Stomach (tissue), 9 donors: ENCODE measurements around the gene THUMPD3. TPM values are rescaled to one million over a fixed set of nuclear protein-coding genes. Genes with fewer than 3 reads are reported as not detected.

Experiments
- DNase-seq, 2 donors: peaks; one replicate each; pipeline versions ENCODE4 v3.0.0 to v3.0.0-alpha.2; 2013 to 2019
- H3K27ac ChIP-seq, 5 donors: fragments of 200-600 bp in 4 of 5; sonication (generic) in 4 of 5; one replicate each; pipeline ENCODE4 v1.5.1; 2013 to 2019; ENCODE audit warnings: mild to moderate bottlenecking in 1 of 5, moderate library complexity in 1 of 5
- H3K27me3 ChIP-seq, 3 donors: fragments of 200-600 bp; sonication (generic); one replicate each; pipeline ENCODE4 v1.5.1; 2017 to 2019; ENCODE audit warnings: mixed run types in 1 of 3
- H3K36me3 ChIP-seq, 4 donors: fragments of 200-600 bp; sonication (generic); 1 replicate in 3 of 4; 2 replicates in 1 of 4; pipeline ENCODE4 v1.5.1; 2016 to 2019
- H3K4me1 ChIP-seq, 4 donors: fragments of 200-600 bp; sonication (generic); one replicate each; pipeline ENCODE4 v1.5.1; 2016 to 2019
- H3K4me3 ChIP-seq, 4 donors: fragments of 200-600 bp; sonication (generic) in 3 of 4; one replicate each; pipeline ENCODE4 v1.5.1; 2016 to 2019; ENCODE audit warnings: mild to moderate bottlenecking in 1 of 4
- H3K9me3 ChIP-seq, 4 donors: fragments of 200-600 bp; sonication (generic); one replicate each; pipeline ENCODE4 v1.5.1; 2016 to 2019
- EP300 ChIP-seq: sonication (generic); formaldehyde crosslinking; IDR thresholded peaks from one replicate; pipeline ENCODE4 v1.6.1; 2017; ENCODE audit warnings: antibody characterized with exemption
- POLR2A ChIP-seq, 4 donors: fragments of 450-650 bp; IDR thresholded peaks; one replicate each; pipeline ENCODE4 v1.6.1; 2016; ENCODE audit warnings: antibody characterized with exemption in 4 of 4, control low read depth in 2 of 4, mild to moderate bottlenecking in 1 of 4, moderate library complexity in 1 of 4
- POLR2AphosphoS5 ChIP-seq, 3 donors: sonication (generic); formaldehyde crosslinking; IDR thresholded peaks; one replicate each; pipeline ENCODE4 v1.6.1; 2016; ENCODE audit warnings: antibody characterized with exemption in 3 of 3
- WGBS, 5 donors: extraction: QIAGEN DNeasy Blood & Tissue Kit in 3 of 5; methylation state at CpG; one replicate each; pipeline versions ENCODE4 v1.1.5 to v1.1.7; 2013 to 2018; 5-methylcytosine and 5-hydroxymethylcytosine counted together
- intact Hi-C: fragments of 100-400 bp; cut with DNase I; formaldehyde crosslinking; loops from one replicate; pipeline ENCODE4 v1.15.1; 2023; ENCODE audit warnings: low total_unique reads
- polyA plus RNA-seq, 3 donors: library from polyadenylated mRNA; stranded (reverse); fragments of 200-250 nt; gene quantifications; one replicate each; pipeline ENCODE4 v1.2.3, GENCODE V29; 2013
- total RNA-seq, 5 donors: library from RNA; depleted of rRNA; stranded (reverse); fragments of >200 nt; gene quantifications; one replicate each; pipeline versions ENCODE4 v1.1.0 to v1.2.3, GENCODE V29; 2014 to 2016
- TF ChIP-seq, protein P1 (sequence below), 7 experiments: fragments of 450-650 bp in 4 of 7; fragments of 200-600 bp in 3 of 7; sonication (generic) in 3 of 7; IDR thresholded peaks; one replicate each; pipeline ENCODE4 v1.5.1; 2016 to 2019; ENCODE audit warnings: antibody characterized with exemption in 7 of 7, control low read depth in 2 of 7, mild to moderate bottlenecking in 1 of 7
- donor health status: healthy with polysubstance abuse.
- donor health status: Bipolar disorder and iron deficiency.
- donor health status: healthy.

The THUMPD3 gene
- total and polyA plus RNA-seq, 8 donors = 4.7 to 255 (median 24.1) TPM

GRCh38 chr3:9369508-9369907 lies 6.7 kb downstream of the THUMPD3 start:
- Histone ChIP-seq H3K4me1 (peaks cover 4 to 17% (median 7%) of the 10 kb centered on the region in 4 donors), H3K4me3 (no peak overlapping the region), H3K9me3 (no peaks in the 10 kb centered on the region), H3K27me3 (no peaks in the 10 kb centered on the region), H3K27ac (no peak overlapping the region), H3K36me3 (peaks cover 46 to 100% (median 95%) of the 10 kb centered on the region in 4 donors)
- no peak for DNase-seq
- TF ChIP-seq, protein P1, sequence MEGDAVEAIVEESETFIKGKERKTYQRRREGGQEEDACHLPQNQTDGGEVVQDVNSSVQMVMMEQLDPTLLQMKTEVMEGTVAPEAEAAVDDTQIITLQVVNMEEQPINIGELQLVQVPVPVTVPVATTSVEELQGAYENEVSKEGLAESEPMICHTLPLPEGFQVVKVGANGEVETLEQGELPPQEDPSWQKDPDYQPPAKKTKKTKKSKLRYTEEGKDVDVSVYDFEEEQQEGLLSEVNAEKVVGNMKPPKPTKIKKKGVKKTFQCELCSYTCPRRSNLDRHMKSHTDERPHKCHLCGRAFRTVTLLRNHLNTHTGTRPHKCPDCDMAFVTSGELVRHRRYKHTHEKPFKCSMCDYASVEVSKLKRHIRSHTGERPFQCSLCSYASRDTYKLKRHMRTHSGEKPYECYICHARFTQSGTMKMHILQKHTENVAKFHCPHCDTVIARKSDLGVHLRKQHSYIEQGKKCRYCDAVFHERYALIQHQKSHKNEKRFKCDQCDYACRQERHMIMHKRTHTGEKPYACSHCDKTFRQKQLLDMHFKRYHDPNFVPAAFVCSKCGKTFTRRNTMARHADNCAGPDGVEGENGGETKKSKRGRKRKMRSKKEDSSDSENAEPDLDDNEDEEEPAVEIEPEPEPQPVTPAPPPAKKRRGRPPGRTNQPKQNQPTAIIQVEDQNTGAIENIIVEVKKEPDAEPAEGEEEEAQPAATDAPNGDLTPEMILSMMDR (IDR thresholded peaks at IDR 0.05) = no peak
- TF ChIP-seq POLR2A (IDR thresholded peaks at IDR 0.05) (no peak), POLR2AphosphoS5 (IDR thresholded peaks at IDR 0.05) (no peak), EP300 (no peak)
- intact Hi-C loops = no loop called here
- 82 to 100% (median 89%) methylated on average over 1 of the region's 1 CpG for WGBS, 5 donors

- intact Hi-C loops = no loop called here
- peaks cover 0 to 4% (median 0%) of the 10 kb centered on the region in 4 donors for H3K4me1 ChIP-seq
- no peak overlapping the region for H3K4me3 ChIP-seq
- peaks cover 55 to 100% (median 99%) of the 10 kb centered on the region in 4 donors for H3K36me3 ChIP-seq
- TF ChIP-seq POLR2A (IDR thresholded peaks at IDR 0.05) = no peak
- TF ChIP-seq, protein P1 (IDR thresholded peaks at IDR 0.05) = no peak
- no peak for TF ChIP-seq EP300
- TF ChIP-seq POLR2AphosphoS5 (IDR thresholded peaks at IDR 0.05) = no peak
- WGBS, 5 donors = 74 to 88% (median 86%) methylated on average over 3 of the region's 3 CpGs
- H3K9me3 ChIP-seq = no peaks in the 10 kb centered on the region
- no peak for DNase-seq
- no peaks in the 10 kb centered on the region for H3K27me3 ChIP-seq
- H3K27ac ChIP-seq = no peak overlapping the region
These were observed 10.6 kb downstream of the THUMPD3 start for GRCh38 chr3:9373465-9373864.

- intact Hi-C loops = no loop called here
- Histone ChIP-seq H3K27me3 (no peaks in the 10 kb centered on the region), H3K4me1 (peaks cover 0 to 4% (median 0%) of the 10 kb centered on the region in 4 donors), H3K27ac (no peak overlapping the region), H3K36me3 (peaks cover 52 to 95% (median 90%) of the 10 kb centered on the region in 4 donors), H3K9me3 (no peaks in the 10 kb centered on the region), H3K4me3 (no peak overlapping the region)
- DNase-seq = no peak
- no peak for TF ChIP-seq POLR2A (IDR thresholded peaks at IDR 0.05)
- TF ChIP-seq POLR2AphosphoS5 (IDR thresholded peaks at IDR 0.05) = no peak
- TF ChIP-seq EP300 = no peak
- TF ChIP-seq, protein P1 (IDR thresholded peaks at IDR 0.05) = no peak
- 90 to 98% (median 94%) methylated on average over 1 of the region's 1 CpG for WGBS, 5 donors
These were observed 15.1 kb downstream of the THUMPD3 start for GRCh38 chr3:9377981-9378380.

GRCh38 chr3:9379327-9379726 lies 16.5 kb downstream of the THUMPD3 start:
- TF ChIP-seq POLR2A (IDR thresholded peaks at IDR 0.05) = no peak
- no peak for TF ChIP-seq EP300
- TF ChIP-seq, protein P1 (IDR thresholded peaks at IDR 0.05) = no peak
- TF ChIP-seq POLR2AphosphoS5 (IDR thresholded peaks at IDR 0.05) = no peak
- Histone ChIP-seq H3K36me3 (peaks cover 51 to 95% (median 89%) of the 10 kb centered on the region in 4 donors), H3K9me3 (no peaks in the 10 kb centered on the region), H3K4me3 (no peak overlapping the region), H3K4me1 (no peaks in the 10 kb centered on the region), H3K27ac (peak overlapping the region in 1 of 5 donors; percentile 14), H3K27me3 (no peaks in the 10 kb centered on the region)
- 49 to 72% (median 57%) methylated on average over 4 of the region's 4 CpGs for WGBS, 5 donors
- no peak for DNase-seq
- intact Hi-C loops = no loop called here
